Panc1 (cell line): Measurements from ENCODE around the gene RASA3.

Experiments
- POLR2AphosphoS5 ChIP-seq: IDR thresholded peaks from 2 replicates; pipeline ENCODE4 v1.6.1; 2012; ENCODE audit warnings: mild to moderate bottlenecking, low read depth, low read length, moderate library complexity
- TF ChIP-seq, protein P1 (sequence below): fragments of 450-650 bp; IDR thresholded peaks from 2 replicates; pipeline ENCODE4 v1.5.1; 2017; ENCODE audit warnings: mild to moderate bottlenecking
- TF ChIP-seq, protein P2 (sequence below), 2 experiments: IDR thresholded peaks; 2 replicates each; pipeline ENCODE4 v1.6.1; 2011 to 2012; ENCODE audit warnings: low read depth in 2 of 2, control low read depth in 1 of 2, low read length in 1 of 2, mild to moderate bottlenecking in 1 of 2, moderate library complexity in 1 of 2; ENCODE audit not compliant: insufficient read depth in 1 of 2

DNA sequence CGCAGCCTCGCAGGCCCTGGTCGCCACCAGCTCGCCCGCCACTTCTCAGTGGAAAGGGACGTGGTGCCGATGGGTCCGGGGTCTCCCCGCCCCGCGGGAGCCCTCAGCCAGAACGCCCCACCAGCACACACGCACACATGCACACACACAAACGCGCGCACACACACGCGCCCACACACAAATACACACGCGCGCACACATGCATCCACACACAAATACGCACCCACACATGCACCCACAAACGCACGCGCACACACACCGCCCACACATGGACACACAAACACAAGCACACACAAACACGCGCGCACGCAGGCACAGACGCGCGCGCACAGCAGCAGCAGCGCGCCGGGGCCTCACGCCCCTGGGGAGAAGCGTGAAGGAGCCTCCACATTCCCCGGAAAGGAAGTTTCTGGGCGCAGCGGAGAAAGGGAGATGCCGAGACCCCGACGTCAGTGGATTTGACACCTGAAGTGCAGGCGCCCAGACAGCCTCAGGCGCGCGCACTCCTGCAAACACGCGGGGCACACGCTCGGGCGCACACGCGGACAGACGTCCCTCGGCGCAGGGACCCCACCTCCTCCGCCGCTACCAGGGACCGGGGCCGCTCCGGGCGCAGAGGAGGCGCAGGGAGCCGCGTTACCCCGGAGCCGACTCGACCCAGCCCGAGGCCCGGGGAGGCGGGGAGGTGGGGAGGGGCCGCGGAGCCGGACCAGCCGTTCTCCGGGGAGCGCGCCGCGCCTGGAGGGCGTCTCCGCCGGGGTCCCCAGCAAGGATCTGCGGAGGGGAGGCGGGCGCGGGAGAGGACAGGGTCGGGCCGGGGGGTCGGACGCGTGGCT lies 622 bp downstream of the RASA3 start:
- TF ChIP-seq, protein P1, sequence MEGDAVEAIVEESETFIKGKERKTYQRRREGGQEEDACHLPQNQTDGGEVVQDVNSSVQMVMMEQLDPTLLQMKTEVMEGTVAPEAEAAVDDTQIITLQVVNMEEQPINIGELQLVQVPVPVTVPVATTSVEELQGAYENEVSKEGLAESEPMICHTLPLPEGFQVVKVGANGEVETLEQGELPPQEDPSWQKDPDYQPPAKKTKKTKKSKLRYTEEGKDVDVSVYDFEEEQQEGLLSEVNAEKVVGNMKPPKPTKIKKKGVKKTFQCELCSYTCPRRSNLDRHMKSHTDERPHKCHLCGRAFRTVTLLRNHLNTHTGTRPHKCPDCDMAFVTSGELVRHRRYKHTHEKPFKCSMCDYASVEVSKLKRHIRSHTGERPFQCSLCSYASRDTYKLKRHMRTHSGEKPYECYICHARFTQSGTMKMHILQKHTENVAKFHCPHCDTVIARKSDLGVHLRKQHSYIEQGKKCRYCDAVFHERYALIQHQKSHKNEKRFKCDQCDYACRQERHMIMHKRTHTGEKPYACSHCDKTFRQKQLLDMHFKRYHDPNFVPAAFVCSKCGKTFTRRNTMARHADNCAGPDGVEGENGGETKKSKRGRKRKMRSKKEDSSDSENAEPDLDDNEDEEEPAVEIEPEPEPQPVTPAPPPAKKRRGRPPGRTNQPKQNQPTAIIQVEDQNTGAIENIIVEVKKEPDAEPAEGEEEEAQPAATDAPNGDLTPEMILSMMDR, result no peak
- TF ChIP-seq POLR2AphosphoS5, result no peak
- TF ChIP-seq, protein P2, sequence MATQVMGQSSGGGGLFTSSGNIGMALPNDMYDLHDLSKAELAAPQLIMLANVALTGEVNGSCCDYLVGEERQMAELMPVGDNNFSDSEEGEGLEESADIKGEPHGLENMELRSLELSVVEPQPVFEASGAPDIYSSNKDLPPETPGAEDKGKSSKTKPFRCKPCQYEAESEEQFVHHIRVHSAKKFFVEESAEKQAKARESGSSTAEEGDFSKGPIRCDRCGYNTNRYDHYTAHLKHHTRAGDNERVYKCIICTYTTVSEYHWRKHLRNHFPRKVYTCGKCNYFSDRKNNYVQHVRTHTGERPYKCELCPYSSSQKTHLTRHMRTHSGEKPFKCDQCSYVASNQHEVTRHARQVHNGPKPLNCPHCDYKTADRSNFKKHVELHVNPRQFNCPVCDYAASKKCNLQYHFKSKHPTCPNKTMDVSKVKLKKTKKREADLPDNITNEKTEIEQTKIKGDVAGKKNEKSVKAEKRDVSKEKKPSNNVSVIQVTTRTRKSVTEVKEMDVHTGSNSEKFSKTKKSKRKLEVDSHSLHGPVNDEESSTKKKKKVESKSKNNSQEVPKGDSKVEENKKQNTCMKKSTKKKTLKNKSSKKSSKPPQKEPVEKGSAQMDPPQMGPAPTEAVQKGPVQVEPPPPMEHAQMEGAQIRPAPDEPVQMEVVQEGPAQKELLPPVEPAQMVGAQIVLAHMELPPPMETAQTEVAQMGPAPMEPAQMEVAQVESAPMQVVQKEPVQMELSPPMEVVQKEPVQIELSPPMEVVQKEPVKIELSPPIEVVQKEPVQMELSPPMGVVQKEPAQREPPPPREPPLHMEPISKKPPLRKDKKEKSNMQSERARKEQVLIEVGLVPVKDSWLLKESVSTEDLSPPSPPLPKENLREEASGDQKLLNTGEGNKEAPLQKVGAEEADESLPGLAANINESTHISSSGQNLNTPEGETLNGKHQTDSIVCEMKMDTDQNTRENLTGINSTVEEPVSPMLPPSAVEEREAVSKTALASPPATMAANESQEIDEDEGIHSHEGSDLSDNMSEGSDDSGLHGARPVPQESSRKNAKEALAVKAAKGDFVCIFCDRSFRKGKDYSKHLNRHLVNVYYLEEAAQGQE (IDR thresholded peaks at IDR 0.05; ENCODE audit: insufficient read depth in 1 of 2, low read depth in 2 of 2, low read length in 1 of 2), result no peak
